WERI-Rb-1 (cell line): ENCODE data around the gene VAMP4.
A peak's percentile ranks its signal among the peaks of the same experiment; 100 is the strongest.

Experiments
- DNase-seq: peaks from one replicate; pipeline ENCODE4 v3.0.0-alpha.2; 2020
- H3K27ac ChIP-seq: fragments of 250-450 bp; sonication (Bioruptor Pico); 2 replicates; pipeline ENCODE4 v1.5.1; 2020; ENCODE audit warnings: mild to moderate bottlenecking, moderate library complexity
- H3K27me3 ChIP-seq: fragments of 250-450 bp; sonication (Bioruptor Pico); 2 replicates; pipeline ENCODE4 v1.5.1; 2021; ENCODE audit warnings: mild to moderate bottlenecking, low read depth, moderate library complexity; ENCODE audit not compliant: insufficient read depth, severe bottlenecking
- H3K36me3 ChIP-seq: fragments of 250-450 bp; sonication (Bioruptor Pico); 2 replicates; pipeline ENCODE4 v1.5.1; 2020; ENCODE audit warnings: mild to moderate bottlenecking, moderate library complexity
- H3K4me3 ChIP-seq: 2 replicates; pipeline ENCODE4 v1.5.1; 2011; ENCODE audit warnings: low read depth, mild to moderate bottlenecking, control low read depth, low read length
- H3K9me3 ChIP-seq: fragments of 250-450 bp; sonication (Bioruptor Pico); 2 replicates; pipeline ENCODE4 v1.5.1; 2021; ENCODE audit warnings: mild to moderate bottlenecking, moderate library complexity; ENCODE audit not compliant: severe bottlenecking
- CTCF ChIP-seq: IDR thresholded peaks from 2 replicates; pipeline ENCODE4 v1.5.1; 2011; ENCODE audit warnings: low read depth, mild to moderate bottlenecking, control low read depth, inconsistent platforms, low read length

The VAMP4 gene

GRCh38 chr1:171655746-171656116 is 86.1 kb downstream of the VAMP4 start:
- Histone ChIP-seq H3K4me3 (no peak overlapping the region), H3K27ac (no peak overlapping the region), H3K36me3 (no peaks in the 10 kb centered on the region), H3K27me3 (no peaks in the 10 kb centered on the region), H3K9me3 (no peaks in the 10 kb centered on the region)
- no peak for DNase-seq
- no peak for TF ChIP-seq CTCF

DNA sequence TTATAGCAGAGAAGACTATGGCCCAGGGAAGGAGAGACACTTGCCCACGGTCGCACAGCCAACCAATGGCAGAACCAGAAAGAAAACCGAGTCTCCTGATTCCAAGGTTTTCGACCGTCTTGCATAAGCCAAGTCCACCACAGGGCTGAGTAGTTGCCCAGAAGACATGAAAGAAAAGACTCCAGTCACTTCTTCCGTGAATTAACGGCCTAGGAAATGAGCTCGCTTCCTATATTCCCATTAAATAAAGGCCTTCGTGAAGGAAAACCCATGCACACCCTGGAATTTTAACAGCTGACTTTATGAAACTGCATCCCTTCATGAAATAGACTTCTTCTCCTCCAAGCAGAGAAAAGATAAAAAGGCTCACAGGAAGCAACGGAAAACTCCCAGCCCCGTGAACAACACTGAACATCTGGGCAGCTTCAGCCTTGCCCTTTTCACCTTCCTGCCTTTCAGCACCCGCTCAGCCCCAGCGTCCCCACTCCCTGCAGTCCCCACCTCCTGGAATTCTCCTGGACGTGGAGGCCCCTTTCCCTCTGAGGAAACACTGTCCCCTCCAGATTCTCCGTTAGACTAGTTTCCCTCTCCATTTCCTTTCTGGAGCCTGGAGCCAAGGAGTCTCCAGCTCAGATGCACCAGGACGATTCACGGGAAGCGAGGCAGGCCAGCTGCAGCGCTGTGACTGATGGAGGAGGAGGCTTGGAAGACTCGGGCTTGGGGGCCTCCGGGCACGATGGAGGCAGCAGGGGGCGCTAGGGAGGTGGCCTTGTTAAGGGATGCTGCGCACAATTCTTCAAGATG is 86.7 kb downstream of the VAMP4 start:
- Histone ChIP-seq H3K4me3 (no peak overlapping the region), H3K36me3 (no peaks in the 10 kb centered on the region), H3K27me3 (no peaks in the 10 kb centered on the region), H3K27ac (no peak overlapping the region), H3K9me3 (no peaks in the 10 kb centered on the region)
- TF ChIP-seq CTCF, result peak; percentile 76
- peak; percentile 49 for DNase-seq

GRCh38 chr1:171654201-171654941 is 87.5 kb downstream of the VAMP4 start:
- no peak for DNase-seq
- Histone ChIP-seq H3K9me3 (no peaks in the 10 kb centered on the region), H3K36me3 (no peaks in the 10 kb centered on the region), H3K27ac (peak overlapping the region; percentile 6), H3K27me3 (no peaks in the 10 kb centered on the region), H3K4me3 (no peak overlapping the region)
- TF ChIP-seq CTCF, result no peak

DNA sequence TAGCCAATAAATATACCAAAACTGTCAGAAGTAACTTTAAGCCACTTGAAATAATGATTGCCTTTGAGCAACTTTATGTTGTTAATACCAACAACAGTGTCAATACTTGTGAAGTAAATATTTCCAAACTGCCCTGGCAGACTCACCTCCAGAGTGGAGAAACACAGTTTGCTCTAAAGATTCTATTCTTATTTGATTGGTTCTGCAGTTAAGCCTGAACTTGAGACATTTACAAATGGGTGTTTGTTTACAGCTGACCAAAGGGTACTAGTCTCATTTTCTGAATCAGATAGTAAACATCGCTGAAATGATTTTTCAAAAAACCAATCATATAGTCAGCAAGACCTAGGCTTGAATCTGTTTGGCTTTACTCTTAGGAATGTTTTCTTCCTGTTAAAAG is 88.1 kb downstream of the VAMP4 start:
- H3K27me3 ChIP-seq, result no peaks in the 10 kb centered on the region
- no peak for DNase-seq
- no peaks in the 10 kb centered on the region for H3K36me3 ChIP-seq
- H3K4me3 ChIP-seq, result no peak overlapping the region
- no peaks in the 10 kb centered on the region for H3K9me3 ChIP-seq
- H3K27ac ChIP-seq, result no peak overlapping the region
- no peak for TF ChIP-seq CTCF

DNA sequence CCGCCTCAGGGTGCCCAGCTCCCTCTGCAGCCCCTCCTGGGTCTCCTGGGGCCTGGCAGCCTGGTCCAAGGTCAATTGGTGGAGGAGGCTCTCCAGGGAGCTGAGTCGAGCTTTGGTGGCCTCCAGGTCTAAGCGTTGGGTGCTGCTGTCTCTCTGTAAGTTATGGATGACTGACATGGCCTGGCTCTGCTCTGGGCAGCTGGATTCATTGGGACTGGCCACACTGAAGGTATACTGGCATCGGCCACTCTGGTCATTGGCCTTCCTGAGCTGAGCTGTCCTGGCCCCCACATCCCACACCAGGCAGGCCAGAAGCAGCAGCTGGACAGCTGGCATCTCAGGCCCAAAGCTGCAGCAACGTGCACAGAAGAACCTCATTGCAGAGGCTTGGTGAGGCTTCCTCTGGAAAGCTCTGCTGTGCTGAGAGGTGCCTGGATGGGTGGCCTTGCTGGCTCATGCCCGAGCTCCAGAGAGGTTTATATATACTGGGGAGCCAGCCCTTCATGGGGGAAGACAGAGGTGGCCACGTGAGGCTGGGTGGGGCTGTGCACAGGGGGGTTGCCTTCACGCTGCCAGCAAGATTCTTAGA is 89.5 kb downstream of the VAMP4 start, which contains the start of gene MYOC:
Gene MYOC, minus strand, starts transcription at position 455 of the 589 bp plus-strand sequence. Its CDS starts 77 bp downstream, at position 378.
- H3K27me3 ChIP-seq, result no peaks in the 10 kb centered on the region
- no peaks in the 10 kb centered on the region for H3K9me3 ChIP-seq
- H3K27ac ChIP-seq, result no peak within 1 kb of the TSS
- DNase-seq, result no peak
- H3K36me3 ChIP-seq, result no peaks in the 10 kb centered on the region
- TF ChIP-seq CTCF, result no peak
- no peak within 1 kb of the TSS for H3K4me3 ChIP-seq
